NCI-H2196 (cell line): ENCODE measurements around the gene KAT2B.
A peak's percentile ranks its signal among the peaks of the same experiment; 100 is the strongest.

ENCODE experiments used
- DNase-seq: peaks from one replicate; lab custom pipeline; 2025; ENCODE audit not compliant: unreplicated experiment; lab: John Stamatoyannopoulos, UW

KAT2B gene

GRCh38 chr3:20064796-20065564, 24.7 kb downstream of the KAT2B start:
- no peak for DNase-seq

GRCh38 chr3:20066079-20066478, 25.8 kb downstream of the KAT2B start:
- DNase-seq, result no peak

GRCh38 chr3:20066850-20067617, 26.8 kb downstream of the KAT2B start:
- DNase-seq, result no peak

DNA sequence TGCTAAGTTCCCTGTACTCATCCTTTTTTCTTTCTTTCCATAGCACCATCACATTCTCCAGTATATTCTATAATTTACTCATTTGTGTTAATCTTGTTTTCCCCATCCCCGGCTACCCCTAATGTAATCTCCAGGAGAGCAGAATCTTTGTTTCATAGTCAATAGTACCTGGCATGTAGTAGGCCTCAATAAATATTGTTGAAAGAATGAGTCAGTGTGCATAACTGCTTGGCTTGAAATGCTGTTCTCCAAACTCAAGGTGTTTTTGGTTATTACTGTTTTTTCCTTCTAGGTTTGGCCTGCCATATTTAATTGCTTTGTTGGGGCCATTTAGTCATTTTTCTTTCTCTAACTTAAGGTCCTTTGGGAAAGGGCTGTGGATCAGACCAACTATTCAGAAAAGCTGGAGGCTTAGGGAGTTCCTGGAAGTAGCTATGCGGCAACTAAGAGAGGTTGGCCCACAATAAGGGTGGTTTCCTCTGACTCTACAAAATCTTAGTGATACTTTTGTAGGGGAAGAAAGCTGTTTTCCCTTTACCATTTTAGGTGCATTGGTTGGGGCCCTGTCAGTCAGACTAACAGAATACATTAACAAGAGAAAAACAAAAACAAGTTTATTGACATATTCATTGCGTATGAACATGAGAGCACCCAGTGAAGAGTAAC, 28.4 kb downstream of the KAT2B start:
- no peak for DNase-seq

- DNase-seq, result no peak
Measured at GRCh38 chr3:20069178-20069532, 28.9 kb downstream of the KAT2B start.

- DNase-seq, result no peak
Measured at GRCh38 chr3:20071175-20071574, 30.9 kb downstream of the KAT2B start.

DNA sequence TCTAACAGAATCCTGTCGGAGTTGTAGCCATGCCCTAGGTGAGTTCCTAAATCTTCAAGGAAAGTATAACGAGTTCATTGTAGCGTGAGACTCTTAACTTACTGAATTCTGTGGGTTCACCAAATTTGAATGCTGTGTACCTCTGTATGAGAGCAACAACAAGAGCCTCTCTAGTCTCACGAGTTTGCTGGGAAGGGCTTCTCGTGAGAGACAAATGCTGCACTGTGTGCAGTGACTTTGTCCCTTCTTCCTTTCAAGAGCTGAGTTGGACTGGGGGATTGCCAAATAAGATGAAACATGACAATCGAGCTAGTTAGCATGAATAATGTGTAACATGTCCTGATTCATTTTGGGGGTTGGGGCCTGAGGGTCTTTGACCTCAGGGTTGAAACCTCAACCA, 32.2 kb downstream of the KAT2B start:
- no peak for DNase-seq

DNA sequence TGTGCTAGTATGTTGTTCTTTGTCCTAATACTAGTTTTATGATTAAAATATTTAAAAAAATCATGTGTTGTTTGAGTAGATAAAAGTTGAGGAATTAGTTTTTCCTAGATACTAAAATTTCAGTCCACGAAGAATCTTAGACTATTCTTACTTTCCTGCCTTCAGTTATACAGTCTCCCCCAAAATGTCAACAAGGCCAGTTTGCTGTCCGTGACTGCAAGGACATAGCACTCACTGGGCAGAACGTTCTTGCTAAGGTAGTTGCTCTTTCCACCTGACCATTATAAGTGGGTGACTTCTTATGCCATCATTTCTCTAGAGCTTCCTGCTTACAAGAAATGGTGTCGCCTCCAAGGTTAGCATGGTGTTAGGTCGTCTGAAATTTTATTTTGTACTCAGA, 32.8 kb downstream of the KAT2B start:
- no peak for DNase-seq

- DNase-seq, result no peak
Measured at GRCh38 chr3:20073683-20074082, 33.4 kb downstream of the KAT2B start.

DNA sequence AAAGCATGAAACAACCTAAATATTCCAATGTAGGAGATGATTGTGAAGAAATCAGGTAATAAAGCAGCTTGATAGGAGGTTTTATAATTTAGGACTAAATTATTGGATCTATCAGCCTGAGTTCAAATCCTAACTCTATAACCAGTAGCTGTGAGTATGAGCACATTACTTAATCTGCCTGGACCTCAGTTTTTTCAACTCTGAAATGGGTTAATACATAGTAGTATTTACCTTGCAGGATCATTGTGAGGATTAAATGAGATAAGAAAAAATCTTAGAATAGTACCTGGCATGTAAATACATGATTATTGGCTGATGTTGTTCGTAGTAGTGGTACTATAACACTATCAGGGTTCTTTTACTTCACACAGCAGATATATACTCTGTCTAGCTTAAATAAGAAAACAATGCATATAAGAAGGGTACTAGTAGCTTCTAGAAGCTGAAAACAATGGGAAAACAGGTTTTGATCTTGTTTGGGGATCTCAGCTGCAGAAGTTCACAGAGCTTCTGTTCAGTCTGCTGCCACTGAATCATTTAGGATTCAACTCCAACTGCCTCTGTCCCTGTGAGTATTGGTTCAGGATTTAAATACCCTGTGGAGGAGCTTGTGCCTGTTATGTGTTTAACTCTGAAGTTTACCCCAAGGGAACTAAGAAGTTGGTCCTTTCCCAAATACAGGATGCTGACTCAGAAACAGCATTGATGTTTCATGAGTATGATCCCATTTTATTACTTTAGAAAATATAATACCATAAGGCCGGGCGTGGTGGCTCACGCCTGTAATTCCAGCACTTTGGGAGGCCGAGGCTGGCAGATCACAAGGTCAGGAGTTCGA, 34.2 kb downstream of the KAT2B start:
- no peak for DNase-seq

DNA sequence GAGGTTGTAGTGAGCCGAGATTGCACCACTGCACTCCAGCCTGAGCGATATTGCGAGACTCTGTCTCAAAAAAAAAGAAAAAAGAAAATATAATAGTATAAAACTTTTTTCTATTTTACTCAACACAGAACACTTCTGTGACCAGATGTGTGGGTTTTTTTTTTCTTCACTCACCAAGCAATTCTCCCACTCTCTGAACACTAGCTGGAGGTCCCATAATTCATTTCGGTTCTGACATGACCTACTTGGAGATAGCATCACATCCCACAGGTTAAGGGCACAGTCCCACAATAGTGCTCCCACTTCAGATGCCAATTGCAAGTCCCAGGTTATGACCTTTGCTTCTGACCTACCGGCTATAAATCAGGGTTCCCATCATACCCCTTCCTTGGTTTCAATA, 35.0 kb downstream of the KAT2B start:
- DNase-seq, result no peak

DNA sequence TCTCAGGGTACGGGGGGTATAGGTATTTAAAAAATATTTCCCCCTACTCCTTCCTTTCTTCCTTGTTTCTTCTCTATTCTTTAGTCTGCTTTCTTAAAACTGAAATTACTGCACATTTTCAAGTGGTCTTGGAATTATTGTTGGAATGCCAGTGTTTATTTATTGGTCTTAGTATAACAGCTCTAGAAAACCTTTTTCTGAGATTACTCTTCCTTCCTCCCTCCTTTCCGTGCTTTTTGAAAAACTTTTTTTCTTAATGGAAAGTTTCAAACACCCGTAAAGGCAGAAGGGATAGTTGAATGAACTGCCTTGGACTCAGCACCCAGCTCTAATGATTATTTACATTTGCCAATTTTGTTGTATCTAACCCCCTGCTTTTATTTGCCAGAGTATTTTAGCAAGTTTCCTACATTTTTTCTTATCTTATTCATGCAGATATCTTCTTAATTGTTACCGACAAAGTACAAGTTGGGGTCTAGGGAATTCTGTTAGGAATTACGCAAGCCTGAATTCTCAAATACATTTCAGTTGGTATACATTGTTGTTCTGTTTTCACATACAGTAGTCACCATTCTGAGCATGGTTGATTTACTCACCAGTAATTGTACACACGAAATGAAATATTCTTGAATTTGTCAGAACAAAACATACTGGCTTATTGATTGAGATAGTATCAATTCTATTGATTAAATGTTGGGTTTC, 36.2 kb downstream of the KAT2B start:
- no peak for DNase-seq

- no peak for DNase-seq
Measured at GRCh38 chr3:20077068-20077467, 36.8 kb downstream of the KAT2B start.

- DNase-seq, result no peak
Measured at GRCh38 chr3:20078194-20078714, 38.0 kb downstream of the KAT2B start.

DNA sequence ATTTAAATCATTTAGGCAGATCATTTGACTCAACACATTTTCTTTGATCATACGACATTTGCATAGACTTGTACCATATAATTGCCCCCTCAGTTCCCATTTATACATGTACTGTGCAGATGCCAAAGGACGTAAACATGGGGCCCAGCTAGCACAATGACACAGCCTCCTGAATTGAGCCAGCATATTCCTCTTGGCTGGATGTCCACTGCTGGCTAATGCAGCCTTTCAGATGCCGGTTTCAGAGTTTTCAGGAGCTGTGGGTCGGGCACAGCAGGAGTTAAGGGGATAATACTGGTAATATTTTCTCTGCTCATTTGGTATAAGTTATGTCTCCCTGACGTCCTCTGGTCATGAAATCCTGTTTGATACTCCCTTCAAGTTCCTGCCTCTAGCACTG, 39.4 kb downstream of the KAT2B start:
- DNase-seq, result no peak

DNA sequence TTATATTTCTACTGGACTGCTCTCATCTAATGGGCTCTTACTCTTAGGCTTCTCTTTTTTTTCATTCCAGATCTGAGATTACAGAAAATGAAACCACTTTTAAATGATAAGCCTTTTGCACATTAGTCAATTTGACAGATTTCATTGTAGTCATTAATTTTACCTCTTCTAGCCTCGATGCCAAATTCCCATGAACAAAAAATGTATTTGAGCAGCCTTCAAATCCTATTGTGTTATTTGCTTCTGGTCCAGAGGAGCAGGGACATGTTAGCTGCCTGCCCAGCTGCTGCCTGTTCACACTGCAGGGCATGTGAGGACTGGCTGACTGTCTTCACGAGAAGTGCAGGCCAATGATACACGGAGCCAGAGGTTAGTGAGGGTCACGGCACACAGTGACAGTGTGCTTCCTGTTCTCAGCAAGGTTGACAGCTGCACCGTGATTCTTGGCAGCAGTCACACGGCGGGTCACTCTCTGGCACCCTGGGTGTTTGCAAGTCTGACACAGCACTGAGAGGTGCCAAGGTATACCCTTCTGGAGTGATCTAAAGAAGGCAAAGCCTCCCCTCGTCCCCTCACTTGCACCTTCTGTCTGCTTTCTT, 40.8 kb downstream of the KAT2B start:
- DNase-seq, result peak; percentile 48

DNA sequence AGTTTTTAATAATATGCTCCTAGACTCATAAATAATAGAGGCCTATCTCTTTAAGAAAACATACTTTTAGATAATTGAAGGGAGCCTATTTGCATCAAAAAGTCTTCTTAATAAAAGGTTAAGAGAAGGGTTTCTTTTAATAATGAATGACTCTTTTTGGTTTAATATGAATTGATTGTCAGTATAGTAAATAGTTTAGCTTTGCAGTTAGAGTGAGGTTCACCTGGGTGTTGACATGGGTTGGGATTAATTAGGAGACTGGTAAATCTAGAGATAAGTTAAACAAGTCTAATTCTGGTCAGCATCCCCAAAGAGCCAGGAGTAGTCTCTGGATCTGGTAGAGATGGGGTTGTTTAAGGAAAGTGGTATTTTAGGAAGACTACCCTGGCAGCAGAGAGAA, 43.0 kb downstream of the KAT2B start:
- no peak for DNase-seq

GRCh38 chr3:20083953-20084352, 43.7 kb downstream of the KAT2B start:
- DNase-seq, result no peak

DNA sequence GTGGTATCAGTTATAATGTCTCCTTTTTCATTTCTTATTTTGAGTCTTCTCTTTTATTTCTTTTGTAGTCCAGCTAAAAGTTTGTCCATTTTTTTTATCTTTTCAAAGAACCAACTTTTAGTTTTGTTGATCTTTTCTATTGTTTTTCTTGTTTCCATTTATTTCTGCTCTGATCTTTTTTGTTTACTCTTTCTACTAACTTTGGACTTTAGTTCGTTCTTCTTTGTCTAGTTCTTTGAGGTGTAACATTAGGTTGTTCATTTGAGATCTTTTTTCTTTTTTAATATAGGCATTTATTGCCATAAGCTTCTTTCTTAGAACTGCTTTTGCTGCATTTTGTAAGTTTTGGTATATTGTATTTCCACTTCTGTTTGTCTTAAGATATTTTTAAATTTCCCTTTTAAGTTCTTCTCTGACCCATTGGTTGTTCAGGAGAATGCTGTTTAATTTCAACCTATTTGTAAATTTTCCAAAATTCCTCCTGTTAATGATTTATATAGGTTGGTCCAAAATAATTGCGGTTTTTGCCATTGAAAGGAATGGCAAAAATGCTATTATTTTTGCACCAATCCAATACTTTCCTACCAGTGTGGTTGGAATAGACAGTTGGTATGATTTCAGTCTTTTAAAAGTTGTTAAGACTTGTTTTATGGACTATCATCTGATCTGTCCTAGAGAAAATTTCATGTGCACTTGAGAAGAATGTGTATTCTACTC, 51.2 kb downstream of the KAT2B start:
- DNase-seq, result no peak
